ENCODE results near the gene PDZRN3. TPM values are rescaled to one million over a fixed set of nuclear protein-coding genes. Genes with fewer than 3 reads are reported as not detected.

PDZRN3 gene
- total and polyA plus RNA-seq, 2 donors from 2014 or later: 9.5 to 13.2 TPM

DNA sequence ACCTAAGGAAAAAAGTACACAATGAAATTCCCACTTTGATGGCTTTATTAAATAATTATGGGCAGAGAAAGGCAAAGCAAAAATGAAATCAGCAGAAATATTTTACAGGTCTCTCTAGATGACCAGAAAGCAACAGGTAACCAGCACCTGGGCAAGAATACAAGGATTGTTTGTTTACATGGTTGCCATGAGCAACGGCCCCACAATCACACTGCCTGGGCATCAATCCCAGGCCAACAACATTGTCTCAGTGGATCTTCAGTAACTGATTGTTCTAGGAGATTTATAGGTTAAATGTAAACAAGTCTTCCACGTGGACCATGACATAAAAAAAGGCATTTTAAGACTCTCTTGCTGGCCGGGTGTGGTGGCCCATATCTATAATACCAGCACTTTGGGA is 82.6 kb downstream of the PDZRN3 start:
- H3K4me1 ChIP-seq (ENCODE audit: control insufficient read depth in 2 of 3, insufficient read depth in 2 of 3, low read depth in 1 of 3, low read length in 3 of 3): no peaks in the 10 kb centered on the region
- no peaks in the 10 kb centered on the region for H3K27me3 ChIP-seq (ENCODE audit: control insufficient read depth, insufficient read depth, low read length)
- FAIRE-seq (no peak), DNase-seq (no peak)
- no peaks in the 10 kb centered on the region for H3K9me3 ChIP-seq (ENCODE audit: control insufficient read depth in 2 of 3, insufficient read depth in 1 of 3, low read length in 3 of 3)
- intact Hi-C loops (cut with DNase I): no loop called here
- no peak overlapping the region for H3K9ac ChIP-seq (ENCODE audit: low read length in 3 of 3)
- H3K27ac ChIP-seq (ENCODE audit: low read depth in 2 of 2, low read length in 2 of 2): no peak overlapping the region
- H3K36me3 ChIP-seq (ENCODE audit: control insufficient read depth in 2 of 3, insufficient read depth in 3 of 3, low read length in 3 of 3): no peaks in the 10 kb centered on the region
- no peak overlapping the region for H3K4me3 ChIP-seq (ENCODE audit: low read length in 3 of 3)
- TF ChIP-seq, protein P1, sequence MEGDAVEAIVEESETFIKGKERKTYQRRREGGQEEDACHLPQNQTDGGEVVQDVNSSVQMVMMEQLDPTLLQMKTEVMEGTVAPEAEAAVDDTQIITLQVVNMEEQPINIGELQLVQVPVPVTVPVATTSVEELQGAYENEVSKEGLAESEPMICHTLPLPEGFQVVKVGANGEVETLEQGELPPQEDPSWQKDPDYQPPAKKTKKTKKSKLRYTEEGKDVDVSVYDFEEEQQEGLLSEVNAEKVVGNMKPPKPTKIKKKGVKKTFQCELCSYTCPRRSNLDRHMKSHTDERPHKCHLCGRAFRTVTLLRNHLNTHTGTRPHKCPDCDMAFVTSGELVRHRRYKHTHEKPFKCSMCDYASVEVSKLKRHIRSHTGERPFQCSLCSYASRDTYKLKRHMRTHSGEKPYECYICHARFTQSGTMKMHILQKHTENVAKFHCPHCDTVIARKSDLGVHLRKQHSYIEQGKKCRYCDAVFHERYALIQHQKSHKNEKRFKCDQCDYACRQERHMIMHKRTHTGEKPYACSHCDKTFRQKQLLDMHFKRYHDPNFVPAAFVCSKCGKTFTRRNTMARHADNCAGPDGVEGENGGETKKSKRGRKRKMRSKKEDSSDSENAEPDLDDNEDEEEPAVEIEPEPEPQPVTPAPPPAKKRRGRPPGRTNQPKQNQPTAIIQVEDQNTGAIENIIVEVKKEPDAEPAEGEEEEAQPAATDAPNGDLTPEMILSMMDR (IDR thresholded peaks at IDR 0.05; ENCODE audit: borderline replicate concordance, extremely low read depth, insufficient read depth): no peak

DNA sequence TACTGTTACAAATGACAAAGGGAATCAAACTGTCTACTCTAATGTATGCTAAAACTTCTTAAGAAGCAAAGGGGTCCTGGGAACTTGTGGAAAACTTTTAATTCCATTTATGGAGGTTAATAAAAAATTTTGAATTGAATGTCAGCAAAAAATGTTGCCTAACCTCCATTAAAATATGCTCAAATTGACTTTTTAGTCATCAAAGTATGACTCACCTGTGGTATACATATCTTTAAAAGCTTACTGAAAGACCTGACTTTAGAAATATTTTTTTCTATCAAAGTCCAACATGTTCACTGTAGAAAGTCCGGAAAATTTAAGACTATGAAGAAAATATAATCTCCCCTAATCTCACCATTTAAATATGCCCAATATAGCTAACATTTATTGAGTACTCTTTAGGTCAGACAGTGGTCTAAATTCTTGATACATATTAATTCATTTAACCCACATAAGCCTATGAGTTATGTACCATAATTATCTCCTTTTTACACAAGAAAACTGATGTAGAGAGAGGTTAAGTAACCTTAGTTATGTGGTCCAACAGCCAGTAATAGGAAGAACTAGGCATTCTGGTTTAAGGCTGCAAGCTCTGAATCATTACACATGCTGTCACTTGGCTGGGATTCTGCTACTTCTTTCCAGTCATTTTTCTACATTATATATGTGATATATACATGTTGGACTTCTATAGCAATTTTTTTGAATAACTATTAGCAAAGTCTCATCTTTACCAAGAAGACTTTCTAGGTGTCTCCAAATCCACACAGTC is 83.6 kb downstream of the PDZRN3 start:
- FAIRE-seq (no peak), DNase-seq (no peak)
- Histone ChIP-seq H3K9me3 (ENCODE audit: control insufficient read depth in 2 of 3, insufficient read depth in 1 of 3, low read length in 3 of 3) (no peaks in the 10 kb centered on the region), H3K27me3 (ENCODE audit: control insufficient read depth, insufficient read depth, low read length) (no peaks in the 10 kb centered on the region), H3K36me3 (ENCODE audit: control insufficient read depth in 2 of 3, insufficient read depth in 3 of 3, low read length in 3 of 3) (no peaks in the 10 kb centered on the region), H3K4me3 (ENCODE audit: low read length in 3 of 3) (no peak overlapping the region), H3K9ac (ENCODE audit: low read length in 3 of 3) (no peak overlapping the region), H3K27ac (ENCODE audit: low read depth in 2 of 2, low read length in 2 of 2) (no peak overlapping the region), H3K4me1 (ENCODE audit: control insufficient read depth in 2 of 3, insufficient read depth in 2 of 3, low read depth in 1 of 3, low read length in 3 of 3) (peaks cover 0 to 2% (median 0%) of the 10 kb centered on the region in 3 donors)
- intact Hi-C loops (cut with DNase I): no loop called here
- TF ChIP-seq, protein P1 (IDR thresholded peaks at IDR 0.05; ENCODE audit: borderline replicate concordance, extremely low read depth, insufficient read depth): no peak

DNA sequence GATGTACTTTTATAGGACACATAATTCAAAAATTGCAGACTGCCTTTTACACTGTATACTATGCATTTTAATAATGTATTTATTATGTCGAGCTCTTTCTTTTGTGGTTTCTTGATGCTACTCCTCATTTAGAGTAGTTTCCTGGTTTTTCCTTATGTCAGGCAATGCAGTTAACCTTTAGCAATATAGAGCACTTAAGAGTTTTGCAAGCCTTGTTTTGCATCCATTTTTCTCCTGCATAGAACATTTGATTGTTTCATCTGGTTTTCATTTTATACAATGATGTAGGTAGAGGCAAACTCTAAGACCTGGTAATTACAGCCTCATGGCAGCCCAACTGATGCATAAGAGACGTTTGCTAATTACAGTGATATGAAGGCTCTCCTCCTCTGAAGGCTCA is 86.3 kb downstream of the PDZRN3 start:
- no peaks in the 10 kb centered on the region for H3K36me3 ChIP-seq (ENCODE audit: control insufficient read depth in 2 of 3, insufficient read depth in 3 of 3, low read length in 3 of 3)
- DNase-seq (no peak), FAIRE-seq (no peak)
- TF ChIP-seq, protein P1 (IDR thresholded peaks at IDR 0.05; ENCODE audit: borderline replicate concordance, extremely low read depth, insufficient read depth): no peak
- peaks cover 0 to 5% (median 2%) of the 10 kb centered on the region in 3 donors for H3K4me1 ChIP-seq (ENCODE audit: control insufficient read depth in 2 of 3, insufficient read depth in 2 of 3, low read depth in 1 of 3, low read length in 3 of 3)
- H3K4me3 ChIP-seq (ENCODE audit: low read length in 3 of 3): no peak overlapping the region
- intact Hi-C loops (cut with DNase I): no loop called here
- H3K9me3 ChIP-seq (ENCODE audit: control insufficient read depth in 2 of 3, insufficient read depth in 1 of 3, low read length in 3 of 3): no peaks in the 10 kb centered on the region
- H3K27me3 ChIP-seq (ENCODE audit: control insufficient read depth, insufficient read depth, low read length): no peaks in the 10 kb centered on the region
- no peak overlapping the region for H3K27ac ChIP-seq (ENCODE audit: low read depth in 2 of 2, low read length in 2 of 2)
- H3K9ac ChIP-seq (ENCODE audit: low read length in 3 of 3): no peak overlapping the region
